Tibial nerve (tissue), 3 donors: ENCODE results near the gene GPER1.

Source experiments
- CTCF ChIP-seq, 5 experiments: fragments of 200-600 bp in 3 of 5; fragments of 450-650 bp in 2 of 5; sonication (generic) in 3 of 5; IDR thresholded peaks; one replicate each; pipeline ENCODE4 v1.5.1; 2016 to 2019; ENCODE audit warnings: antibody characterized with exemption in 5 of 5, mild to moderate bottlenecking in 3 of 5, moderate library complexity in 2 of 5
- POLR2A ChIP-seq, 2 donors: fragments of 450-650 bp; IDR thresholded peaks; one replicate each; pipeline ENCODE4 v1.6.1; 2017; ENCODE audit warnings: antibody characterized with exemption in 2 of 2, mild to moderate bottlenecking in 2 of 2, moderate library complexity in 2 of 2

GRCh38 chr7:1097120-1097504 lies 9.2 kb downstream of the GPER1 start:
- no peak for TF ChIP-seq CTCF (IDR thresholded peaks at IDR 0.05)
- TF ChIP-seq POLR2A (IDR thresholded peaks at IDR 0.05): no peak
